ENCODE data around the gene HLF. TPM values are rescaled to one million over a fixed set of nuclear protein-coding genes. Genes with fewer than 3 reads are reported as not detected.

HLF gene
- total and polyA plus RNA-seq, 4 donors: 2.0 to 12.4 (median 8.8) TPM

DNA sequence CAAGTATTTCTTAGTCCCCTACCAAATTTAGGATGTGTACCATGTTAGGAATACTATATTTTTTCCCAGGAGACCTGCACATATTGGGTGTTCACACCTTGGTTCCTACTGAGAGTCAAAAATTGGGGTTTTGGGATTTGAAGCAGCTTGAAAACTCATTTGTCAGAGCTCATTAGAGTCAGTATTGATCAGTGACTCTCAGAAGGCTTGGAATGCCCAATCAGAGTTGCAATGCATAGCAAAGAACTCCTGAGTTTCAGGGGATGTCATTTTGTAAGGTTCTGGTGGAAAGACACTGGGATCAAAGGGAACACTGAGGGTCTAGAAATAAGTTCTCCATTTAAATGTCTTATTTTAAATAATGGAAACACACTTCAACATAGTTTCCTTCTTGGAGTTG lies 5.1 kb downstream of the HLF start:
- peaks cover 5 to 13% of the 10 kb centered on the region in 2 donors for H3K4me1 ChIP-seq (ENCODE audit: control insufficient read depth in 1 of 2, insufficient read depth in 2 of 2, low read length in 2 of 2)
- H3K27me3 ChIP-seq (ENCODE audit: control insufficient read depth in 1 of 2, insufficient read depth in 2 of 2, low read length in 1 of 2): no peaks in the 10 kb centered on the region
- DNase-seq: no peak
- H3K36me3 ChIP-seq (ENCODE audit: control insufficient read depth in 1 of 2, insufficient read depth in 2 of 2, low read length in 1 of 2): no peaks in the 10 kb centered on the region
- H3K4me3 ChIP-seq (ENCODE audit: low read length in 2 of 2): no peak overlapping the region
- H3K9me3 ChIP-seq (ENCODE audit: control insufficient read depth, low read length): no peaks in the 10 kb centered on the region
- intact Hi-C loops (cut with DNase I): loop anchor here in 1 of 2 donors (5.0 kb wide), 1 partner anchor 152 kb away; the partner anchor contains the start of gene MMD
- ATAC-seq (ENCODE audit: low FRiP score): no peak
- H3K27ac ChIP-seq (ENCODE audit: low read depth in 1 of 2, low read length in 2 of 2): no peak overlapping the region

DNA sequence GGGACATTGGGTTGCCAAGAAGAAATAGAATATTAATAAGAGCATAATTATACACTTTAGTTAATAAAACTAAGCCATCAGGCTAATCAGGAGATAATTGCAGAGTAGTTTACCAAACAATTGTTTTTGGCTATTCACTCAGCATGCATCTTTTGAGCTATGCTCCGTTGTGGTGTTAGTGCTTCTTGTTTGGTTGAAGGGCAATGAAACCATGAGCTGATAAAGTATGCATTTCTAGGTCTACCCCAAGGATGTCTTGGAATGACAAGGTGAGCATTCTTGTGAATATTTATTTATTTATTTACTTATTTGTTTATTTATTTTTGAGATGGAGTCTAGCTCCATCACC lies 6.4 kb downstream of the HLF start:
- no peaks in the 10 kb centered on the region for H3K27me3 ChIP-seq (ENCODE audit: control insufficient read depth in 1 of 2, insufficient read depth in 2 of 2, low read length in 1 of 2)

DNA sequence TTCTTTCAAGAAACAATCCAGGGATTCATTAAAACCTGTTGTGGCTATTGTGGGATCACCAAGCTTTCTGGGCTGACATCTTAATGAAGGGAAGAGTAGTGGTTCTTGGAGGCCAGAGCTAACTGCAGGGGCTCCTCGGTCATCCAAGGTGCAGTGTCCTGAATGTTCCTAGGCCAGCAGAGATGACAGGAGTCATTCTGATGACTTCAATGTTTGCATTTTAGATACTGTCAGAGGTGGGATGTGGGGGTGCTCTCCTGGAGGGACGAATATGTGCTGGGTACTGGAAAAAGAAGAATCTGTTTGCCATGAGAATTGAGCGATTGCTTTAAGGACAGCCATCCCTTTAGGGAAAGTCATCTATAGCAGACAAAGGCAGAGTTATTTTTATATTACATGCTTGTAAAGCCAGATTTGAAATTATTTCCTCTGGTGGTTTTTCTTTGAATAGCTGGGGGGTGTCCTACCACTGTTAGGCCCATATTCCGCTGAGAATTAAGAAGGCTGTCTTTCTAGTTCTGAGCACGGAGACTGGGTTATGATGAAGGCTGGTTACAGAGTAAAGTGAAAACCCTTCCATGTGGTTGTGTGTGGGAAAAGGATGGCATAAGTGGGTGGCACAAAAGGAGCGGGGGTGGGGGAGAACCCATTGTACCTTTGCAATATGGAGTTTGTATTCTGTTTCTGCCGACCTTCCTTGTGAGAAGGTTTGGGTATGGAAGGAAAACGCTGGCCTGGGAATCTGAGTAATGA lies 7.4 kb downstream of the HLF start:
- intact Hi-C loops (cut with DNase I): loop anchor here in 1 of 2 donors (5.0 kb wide), 1 partner anchor 150 kb away; the partner anchor contains the start of gene MMD
- DNase-seq (no peak), ATAC-seq (ENCODE audit: low FRiP score) (no peak)
- H3K4me3 ChIP-seq (ENCODE audit: low read length in 2 of 2): no peak overlapping the region
- WGBS, 2 donors: 92 to 94% methylated on average over 8 of the region's 8 CpGs
- H3K27ac ChIP-seq (ENCODE audit: low read depth in 1 of 2, low read length in 2 of 2): peak overlapping the region in 1 of 2 donors; percentile 98
- H3K36me3 ChIP-seq (ENCODE audit: control insufficient read depth in 1 of 2, insufficient read depth in 2 of 2, low read length in 1 of 2): no peaks in the 10 kb centered on the region
- peaks cover 7 to 19% of the 10 kb centered on the region in 2 donors for H3K4me1 ChIP-seq (ENCODE audit: control insufficient read depth in 1 of 2, insufficient read depth in 2 of 2, low read length in 2 of 2)
- H3K27me3 ChIP-seq (ENCODE audit: control insufficient read depth in 1 of 2, insufficient read depth in 2 of 2, low read length in 1 of 2): no peaks in the 10 kb centered on the region
- H3K9me3 ChIP-seq (ENCODE audit: control insufficient read depth, low read length): no peaks in the 10 kb centered on the region

More for the DNA sequence above, 6.4 kb downstream of the HLF start:
- Histone ChIP-seq H3K4me1 (ENCODE audit: control insufficient read depth in 1 of 2, insufficient read depth in 2 of 2, low read length in 2 of 2) (peaks cover 5 to 17% of the 10 kb centered on the region in 2 donors), H3K9me3 (ENCODE audit: control insufficient read depth, low read length) (no peaks in the 10 kb centered on the region), H3K36me3 (ENCODE audit: control insufficient read depth in 1 of 2, insufficient read depth in 2 of 2, low read length in 1 of 2) (no peaks in the 10 kb centered on the region), H3K27ac (ENCODE audit: low read depth in 1 of 2, low read length in 2 of 2) (no peak overlapping the region), H3K4me3 (ENCODE audit: low read length in 2 of 2) (no peak overlapping the region)
- WGBS, 2 donors: 92 to 97% methylated on average over 1 of the region's 1 CpG
- ATAC-seq (ENCODE audit: low FRiP score) (no peak), DNase-seq (no peak)
- intact Hi-C loops (cut with DNase I): loop anchor here in 1 of 2 donors (5.0 kb wide), 1 partner anchor 151 kb away; the partner anchor contains the start of gene MMD

DNA sequence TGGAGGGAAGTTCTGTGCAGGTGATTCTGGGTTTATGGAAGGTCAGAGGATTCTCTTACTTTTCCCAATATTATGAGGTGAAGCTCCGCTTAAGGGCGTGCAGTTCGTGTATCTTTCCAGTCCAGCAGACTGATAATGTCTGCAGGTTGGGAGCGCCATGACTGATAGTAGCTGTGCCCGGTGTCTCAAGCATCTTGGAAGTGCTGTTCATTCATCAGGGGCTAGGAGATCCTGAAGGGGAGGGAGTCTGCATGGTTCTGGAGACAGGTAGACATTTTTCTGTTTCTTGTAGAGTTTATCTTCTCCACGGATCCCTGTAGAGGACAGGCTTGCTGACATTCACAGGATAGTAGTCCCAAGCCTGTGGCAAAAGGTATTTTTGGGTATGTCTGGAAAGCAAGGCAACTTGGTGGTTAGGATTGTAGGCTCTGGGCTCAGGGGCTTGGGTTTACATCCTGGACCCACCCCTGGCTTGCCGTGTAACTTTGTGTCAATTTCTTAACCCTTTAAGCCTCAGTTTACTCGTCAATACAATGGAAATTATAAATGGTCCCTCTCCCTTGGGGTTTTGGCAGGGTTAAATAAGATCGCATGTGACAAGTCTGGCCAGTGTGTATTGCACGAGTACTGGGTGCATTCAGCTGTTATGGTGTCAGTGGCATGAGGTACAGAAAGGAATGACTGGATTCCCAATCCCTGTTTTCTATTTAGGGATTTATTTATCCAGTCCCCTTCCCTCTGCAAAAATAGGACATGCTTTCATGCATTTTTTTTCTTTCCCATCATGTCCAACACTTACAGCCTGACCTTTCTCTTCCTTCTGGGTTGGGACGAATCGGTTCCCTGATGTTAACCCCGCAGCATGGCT lies 8.2 kb downstream of the HLF start:
- WGBS, 2 donors: 40 to 41% methylated on average over 13 of the region's 13 CpGs
- Histone ChIP-seq H3K4me1 (ENCODE audit: control insufficient read depth in 1 of 2, insufficient read depth in 2 of 2, low read length in 2 of 2) (peaks cover 8 to 21% of the 10 kb centered on the region in 2 donors), H3K27me3 (ENCODE audit: control insufficient read depth in 1 of 2, insufficient read depth in 2 of 2, low read length in 1 of 2) (no peaks in the 10 kb centered on the region), H3K36me3 (ENCODE audit: control insufficient read depth in 1 of 2, insufficient read depth in 2 of 2, low read length in 1 of 2) (no peaks in the 10 kb centered on the region), H3K9me3 (ENCODE audit: control insufficient read depth, low read length) (no peaks in the 10 kb centered on the region), H3K4me3 (ENCODE audit: low read length in 2 of 2) (no peak overlapping the region), H3K27ac (ENCODE audit: low read depth in 1 of 2, low read length in 2 of 2) (peak overlapping the region; percentile 59 to 98)
- ATAC-seq (ENCODE audit: low FRiP score) (peak; percentile 39), DNase-seq (no peak)
- intact Hi-C loops (cut with DNase I): loop anchor here in 1 of 2 donors (5.0 kb wide), 1 partner anchor 149 kb away; the partner anchor contains the start of gene MMD

DNA sequence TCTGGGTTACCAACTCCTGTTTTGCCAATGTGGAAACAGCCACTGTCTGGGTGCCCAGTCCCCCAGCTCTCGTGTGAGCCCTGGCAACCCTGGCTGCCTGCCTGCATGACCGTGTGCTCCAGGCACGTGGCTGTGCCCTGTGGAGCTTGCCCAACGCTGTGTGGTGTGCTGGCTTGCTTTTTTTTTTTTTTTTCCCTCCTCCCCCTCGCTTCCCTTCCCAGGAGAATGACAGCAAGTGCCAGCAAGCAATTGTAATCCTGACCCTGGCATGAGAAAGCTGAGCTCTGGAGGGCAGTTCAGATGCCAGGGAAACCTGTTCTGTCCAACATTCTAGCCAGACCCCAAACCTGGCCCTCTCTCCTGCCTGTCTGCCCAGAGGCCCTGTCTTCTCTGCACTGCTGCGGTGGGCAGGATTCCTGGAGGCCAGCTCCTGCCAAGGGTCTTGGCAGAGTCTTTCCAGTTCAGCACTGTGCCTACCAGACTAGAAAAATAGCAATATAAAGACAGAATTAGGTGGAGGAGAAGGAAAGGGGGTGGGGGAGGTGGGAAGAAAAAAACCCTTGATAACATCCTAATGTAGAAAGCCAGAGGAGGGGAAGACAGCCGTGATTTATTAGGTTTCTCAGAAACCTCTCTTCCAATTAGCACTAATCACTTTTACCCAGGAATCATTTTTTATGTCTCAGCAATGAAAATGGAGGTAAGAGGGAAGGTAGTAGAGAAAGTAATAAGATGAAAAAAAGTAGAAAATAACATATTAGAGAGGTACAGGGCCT lies 9.0 kb downstream of the HLF start:
- Histone ChIP-seq H3K27ac (ENCODE audit: low read depth in 1 of 2, low read length in 2 of 2) (peak overlapping the region; percentile 23 to 98), H3K4me1 (ENCODE audit: control insufficient read depth in 1 of 2, insufficient read depth in 2 of 2, low read length in 2 of 2) (peaks cover 8 to 28% of the 10 kb centered on the region in 2 donors)
- 1 to 4% methylated on average over 7 of the region's 7 CpGs for WGBS, 2 donors

DNA sequence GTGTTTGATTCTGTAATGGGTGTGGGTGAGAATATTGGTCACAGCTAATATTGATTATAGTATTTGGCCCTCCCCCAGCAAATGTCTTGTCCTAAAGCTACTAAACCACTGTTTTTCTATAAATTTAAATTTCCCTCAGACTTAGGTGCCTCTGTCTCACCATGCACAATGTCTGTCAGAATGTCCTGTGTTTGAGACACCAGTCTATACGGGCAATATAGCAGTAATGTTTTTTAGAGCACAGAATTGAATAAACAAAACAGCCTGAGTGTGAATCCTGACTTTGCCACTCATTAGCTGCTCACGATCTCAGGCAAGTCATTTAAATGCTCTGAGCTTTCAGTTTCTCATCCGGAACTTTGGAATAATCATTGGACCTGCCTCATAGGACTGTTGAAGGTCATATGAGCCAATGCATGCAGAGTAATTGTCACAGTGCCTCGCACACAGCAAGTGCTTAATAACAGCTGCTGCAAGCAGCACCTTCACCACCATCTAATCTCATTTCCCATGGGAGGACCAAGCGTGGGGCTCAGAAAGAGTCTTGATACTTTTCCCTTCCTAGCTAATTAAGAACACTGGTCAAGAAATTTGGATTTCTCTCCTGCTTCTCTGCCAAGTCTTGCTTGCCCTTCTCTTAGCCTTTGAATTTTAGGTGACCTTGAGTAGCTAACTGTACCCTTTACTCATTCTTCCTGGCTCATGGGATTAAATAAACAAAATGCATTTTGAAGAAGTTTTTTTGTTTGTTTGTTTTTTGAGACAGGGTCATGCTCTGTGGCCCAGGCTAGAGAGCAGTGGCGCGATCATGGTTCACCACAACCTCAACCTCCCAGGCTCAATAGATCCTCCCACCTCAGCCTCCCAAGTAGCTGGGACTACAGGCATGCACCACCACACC lies 9.8 kb downstream of the HLF start:
- Histone ChIP-seq H3K36me3 (ENCODE audit: control insufficient read depth in 1 of 2, insufficient read depth in 2 of 2, low read length in 1 of 2) (no peaks in the 10 kb centered on the region), H3K27ac (ENCODE audit: low read depth in 1 of 2, low read length in 2 of 2) (peak overlapping the region; percentile 23 to 56), H3K9me3 (ENCODE audit: control insufficient read depth, low read length) (no peaks in the 10 kb centered on the region), H3K4me1 (ENCODE audit: control insufficient read depth in 1 of 2, insufficient read depth in 2 of 2, low read length in 2 of 2) (peaks cover 8 to 28% of the 10 kb centered on the region in 2 donors), H3K4me3 (ENCODE audit: low read length in 2 of 2) (no peak overlapping the region), H3K27me3 (ENCODE audit: control insufficient read depth in 1 of 2, insufficient read depth in 2 of 2, low read length in 1 of 2) (no peaks in the 10 kb centered on the region)
- WGBS, 2 donors: 50 to 53% methylated on average over 7 of the region's 7 CpGs
- ATAC-seq (ENCODE audit: low FRiP score): no peak
- intact Hi-C loops (cut with DNase I): loop anchor here in 1 of 2 donors (5.0 kb wide), 1 partner anchor 148 kb away; the partner anchor contains the start of gene MMD
- no peak for DNase-seq

More for the DNA sequence above, 9.0 kb downstream of the HLF start:
- DNase-seq: peak; percentile 84 to 92
- H3K27me3 ChIP-seq (ENCODE audit: control insufficient read depth in 1 of 2, insufficient read depth in 2 of 2, low read length in 1 of 2): no peaks in the 10 kb centered on the region
- no peaks in the 10 kb centered on the region for H3K36me3 ChIP-seq (ENCODE audit: control insufficient read depth in 1 of 2, insufficient read depth in 2 of 2, low read length in 1 of 2)
- intact Hi-C loops (cut with DNase I): loop anchor here in 1 of 2 donors (5.0 kb wide), 1 partner anchor 149 kb away; the partner anchor contains the start of gene MMD
- no peaks in the 10 kb centered on the region for H3K9me3 ChIP-seq (ENCODE audit: control insufficient read depth, low read length)
- H3K4me3 ChIP-seq (ENCODE audit: low read length in 2 of 2): no peak overlapping the region
- ATAC-seq (ENCODE audit: low FRiP score): peak; percentile 90

DNA sequence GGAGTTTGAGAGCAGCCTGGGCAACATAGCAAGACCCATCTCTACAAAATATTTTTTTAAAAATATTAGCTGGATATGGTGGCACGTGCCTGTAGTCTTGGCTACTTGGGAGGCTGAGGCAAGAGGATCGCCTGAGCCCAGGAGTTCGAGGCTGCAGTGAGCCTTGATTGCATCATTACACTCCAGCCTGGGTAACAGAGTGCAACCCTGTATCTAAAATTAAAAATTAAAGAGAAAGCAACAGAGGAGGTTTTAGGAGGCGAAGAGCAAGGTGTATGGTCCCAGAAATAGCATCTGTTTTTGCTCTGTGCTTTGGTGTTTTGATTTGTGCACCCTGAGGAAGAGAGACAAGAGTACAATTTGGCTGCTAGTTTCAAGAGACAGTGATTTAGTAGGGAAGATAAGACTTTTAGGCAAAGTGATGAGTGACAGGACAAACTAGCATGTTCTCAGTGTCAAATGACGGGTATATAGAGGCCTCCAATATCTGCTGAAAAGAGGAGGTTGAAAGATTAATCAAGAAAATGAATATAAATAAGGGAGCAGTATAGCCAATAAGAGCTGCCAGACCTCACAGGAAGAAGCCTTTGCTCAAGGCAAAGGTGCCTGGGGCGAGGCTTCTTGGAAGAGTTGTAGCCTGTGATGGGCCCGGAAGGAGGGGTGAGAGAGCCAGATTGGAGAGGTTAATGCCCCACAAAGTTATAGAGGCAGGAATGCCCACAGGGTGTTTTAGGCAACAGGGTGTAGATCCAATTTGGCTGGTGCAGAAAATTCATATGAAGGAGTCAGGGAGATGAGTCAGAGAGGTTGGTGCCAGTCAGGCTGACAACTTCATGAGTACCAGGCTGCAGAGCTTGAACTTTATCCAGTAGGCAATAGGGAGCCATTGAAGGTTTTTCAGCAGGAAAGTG lies 11.4 kb downstream of the HLF start:
- peak overlapping the region; percentile 39 for H3K27ac ChIP-seq (ENCODE audit: low read depth in 1 of 2, low read length in 2 of 2)
- 60 to 66% methylated on average over 7 of the region's 7 CpGs for WGBS, 2 donors
- peak in 1 of 2 donors; percentile 54 for DNase-seq

More for the DNA sequence above, 11.4 kb downstream of the HLF start:
- Histone ChIP-seq H3K36me3 (ENCODE audit: control insufficient read depth in 1 of 2, insufficient read depth in 2 of 2, low read length in 1 of 2) (no peaks in the 10 kb centered on the region), H3K4me1 (ENCODE audit: control insufficient read depth in 1 of 2, insufficient read depth in 2 of 2, low read length in 2 of 2) (peaks cover 8 to 28% of the 10 kb centered on the region in 2 donors), H3K9me3 (ENCODE audit: control insufficient read depth, low read length) (no peaks in the 10 kb centered on the region), H3K4me3 (ENCODE audit: low read length in 2 of 2) (no peak overlapping the region), H3K27me3 (ENCODE audit: control insufficient read depth in 1 of 2, insufficient read depth in 2 of 2, low read length in 1 of 2) (no peaks in the 10 kb centered on the region)
- intact Hi-C loops (cut with DNase I): no loop called here
- ATAC-seq (ENCODE audit: low FRiP score): no peak

All from aorta (tissue), 5 donors.